Vagina (tissue), 2 donors: ENCODE data around the gene IFT20.

Experiments
- CTCF ChIP-seq, 3 experiments: fragments of 450-650 bp in 2 of 3; fragments of 200-600 bp in 1 of 3; sonication (generic) in 1 of 3; IDR thresholded peaks; one replicate each; pipeline ENCODE4 v1.5.1; 2017 to 2019; ENCODE audit warnings: antibody characterized with exemption in 3 of 3, mild to moderate bottlenecking in 2 of 3, moderate library complexity in 2 of 3
- POLR2A ChIP-seq, 2 donors: fragments of 450-650 bp; IDR thresholded peaks; one replicate each; pipeline ENCODE4 v1.6.1; 2017; ENCODE audit warnings: antibody characterized with exemption in 2 of 2, mild to moderate bottlenecking in 2 of 2, moderate library complexity in 2 of 2
- POLR2AphosphoS5 ChIP-seq, 2 donors: sonication (generic); formaldehyde crosslinking; IDR thresholded peaks; one replicate each; pipeline ENCODE4 v1.9.0; 2017; ENCODE audit warnings: antibody characterized with exemption in 2 of 2, mild to moderate bottlenecking in 2 of 2, low read depth in 1 of 2; ENCODE audit not compliant: insufficient read depth in 1 of 2

GRCh38 chr17:28306954-28307401, 28.3 kb downstream of the IFT20 start:
- TF ChIP-seq CTCF (IDR thresholded peaks at IDR 0.05), result no peak
- TF ChIP-seq POLR2AphosphoS5 (IDR thresholded peaks at IDR 0.05; ENCODE audit: insufficient read depth in 1 of 2, low read depth in 1 of 2), result no peak
- TF ChIP-seq POLR2A (IDR thresholded peaks at IDR 0.05), result no peak
